ENCODE data around the gene AKR1B15. TPM values are rescaled to one million over a fixed set of nuclear protein-coding genes. Genes with fewer than 3 reads are reported as not detected.

Gene AKR1B15
- total RNA-seq, 1 experiment from 2014 or later, result not detected

- ChIA-PET RAD21 (ENCODE audit: low non-redundant PET in 1 of 2, low total read pairs in 2 of 2, uncharacterized antibody in 2 of 2, unreplicated experiment in 2 of 2) (no interaction called here), CTCF (no interaction called here), POLR2A (no interaction called here)
- Histone ChIP-seq H3K9me3 (ENCODE audit: control insufficient read depth in 1 of 2, insufficient read depth in 1 of 2, low read depth in 1 of 2, low read length in 2 of 2) (no peaks in the 10 kb centered on the region), H3K9ac (ENCODE audit: low read length) (no peak overlapping the region), H4K20me1 (ENCODE audit: insufficient read depth) (no peaks in the 10 kb centered on the region), H3K79me2 (ENCODE audit: insufficient read depth, low read length) (no peaks in the 10 kb centered on the region), H2AFZ (ENCODE audit: low read depth, low read length, poor library complexity, severe bottlenecking) (no peak overlapping the region), H3K9me2 (ENCODE audit: insufficient read depth) (no peaks in the 10 kb centered on the region), H3K27me3 (ENCODE audit: insufficient read depth, low read length) (peaks cover 11% of the 10 kb centered on the region; the same call in 1 of the 2 replicates), H3K4me3 (replicated peaks in 1 of 2; ENCODE audit: low read depth in 1 of 2, low read length in 2 of 2) (no peak overlapping the region), H3K27ac (ENCODE audit: low read depth, low read length) (no peak overlapping the region), H3K4me1 (ENCODE audit: control insufficient read depth in 1 of 2, insufficient read depth in 2 of 2, low read length in 2 of 2) (peaks cover 0 to 6% of the 10 kb centered on the region in 2 experiments; a peak in 1 of 4 replicates), H3K36me3 (ENCODE audit: control insufficient read depth in 1 of 2, insufficient read depth in 2 of 2, low read length in 2 of 2) (no peaks in the 10 kb centered on the region), H3K4me2 (ENCODE audit: low read length) (no peak overlapping the region)
- DNase-seq (ENCODE audit: low read depth, low spot score) (no peak), ATAC-seq (no peak)
- BruUV-seq (replicated peaks), result no TSS peak
- intact Hi-C loops (cut with micrococcal nuclease), result no loop called here
- no peak for TF ChIP-seq EZH2 (IDR thresholded peaks at IDR 0.05)
- TF ChIP-seq CBX3 (IDR thresholded peaks at IDR 0.05; ENCODE audit: low read depth), result no peak
- no peak for TF ChIP-seq REST (IDR thresholded peaks at IDR 0.05; ENCODE audit: low read depth)
- no peak for TF ChIP-seq SRF (IDR thresholded peaks at IDR 0.05; ENCODE audit: low read depth)
- TF ChIP-seq EGR1 (IDR thresholded peaks at IDR 0.05; ENCODE audit: low read depth), result no peak
- TF ChIP-seq POLR2AphosphoS5 (IDR thresholded peaks at IDR 0.05; ENCODE audit: low read depth, low read length), result no peak
- TF ChIP-seq, protein P1, sequence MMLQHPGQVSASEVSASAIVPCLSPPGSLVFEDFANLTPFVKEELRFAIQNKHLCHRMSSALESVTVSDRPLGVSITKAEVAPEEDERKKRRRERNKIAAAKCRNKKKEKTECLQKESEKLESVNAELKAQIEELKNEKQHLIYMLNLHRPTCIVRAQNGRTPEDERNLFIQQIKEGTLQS (IDR thresholded peaks at IDR 0.05), result no peak
- TF ChIP-seq, protein P2, sequence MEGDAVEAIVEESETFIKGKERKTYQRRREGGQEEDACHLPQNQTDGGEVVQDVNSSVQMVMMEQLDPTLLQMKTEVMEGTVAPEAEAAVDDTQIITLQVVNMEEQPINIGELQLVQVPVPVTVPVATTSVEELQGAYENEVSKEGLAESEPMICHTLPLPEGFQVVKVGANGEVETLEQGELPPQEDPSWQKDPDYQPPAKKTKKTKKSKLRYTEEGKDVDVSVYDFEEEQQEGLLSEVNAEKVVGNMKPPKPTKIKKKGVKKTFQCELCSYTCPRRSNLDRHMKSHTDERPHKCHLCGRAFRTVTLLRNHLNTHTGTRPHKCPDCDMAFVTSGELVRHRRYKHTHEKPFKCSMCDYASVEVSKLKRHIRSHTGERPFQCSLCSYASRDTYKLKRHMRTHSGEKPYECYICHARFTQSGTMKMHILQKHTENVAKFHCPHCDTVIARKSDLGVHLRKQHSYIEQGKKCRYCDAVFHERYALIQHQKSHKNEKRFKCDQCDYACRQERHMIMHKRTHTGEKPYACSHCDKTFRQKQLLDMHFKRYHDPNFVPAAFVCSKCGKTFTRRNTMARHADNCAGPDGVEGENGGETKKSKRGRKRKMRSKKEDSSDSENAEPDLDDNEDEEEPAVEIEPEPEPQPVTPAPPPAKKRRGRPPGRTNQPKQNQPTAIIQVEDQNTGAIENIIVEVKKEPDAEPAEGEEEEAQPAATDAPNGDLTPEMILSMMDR (IDR thresholded peaks at IDR 0.05 in 2 of 3, conservative IDR thresholded peaks at IDR 0.05 in 1 of 3; ENCODE audit: borderline replicate concordance in 1 of 3, insufficient read depth in 1 of 3, low read depth in 2 of 3, low read length in 2 of 3), result no peak
- TF ChIP-seq POLR2A (IDR thresholded peaks at IDR 0.05; ENCODE audit: borderline replicate concordance, extremely low read depth, insufficient read depth, insufficient read length), result no peak
- no peak for TF ChIP-seq CEBPB (IDR thresholded peaks at IDR 0.05; ENCODE audit: low read depth)
- TF ChIP-seq, protein P3, sequence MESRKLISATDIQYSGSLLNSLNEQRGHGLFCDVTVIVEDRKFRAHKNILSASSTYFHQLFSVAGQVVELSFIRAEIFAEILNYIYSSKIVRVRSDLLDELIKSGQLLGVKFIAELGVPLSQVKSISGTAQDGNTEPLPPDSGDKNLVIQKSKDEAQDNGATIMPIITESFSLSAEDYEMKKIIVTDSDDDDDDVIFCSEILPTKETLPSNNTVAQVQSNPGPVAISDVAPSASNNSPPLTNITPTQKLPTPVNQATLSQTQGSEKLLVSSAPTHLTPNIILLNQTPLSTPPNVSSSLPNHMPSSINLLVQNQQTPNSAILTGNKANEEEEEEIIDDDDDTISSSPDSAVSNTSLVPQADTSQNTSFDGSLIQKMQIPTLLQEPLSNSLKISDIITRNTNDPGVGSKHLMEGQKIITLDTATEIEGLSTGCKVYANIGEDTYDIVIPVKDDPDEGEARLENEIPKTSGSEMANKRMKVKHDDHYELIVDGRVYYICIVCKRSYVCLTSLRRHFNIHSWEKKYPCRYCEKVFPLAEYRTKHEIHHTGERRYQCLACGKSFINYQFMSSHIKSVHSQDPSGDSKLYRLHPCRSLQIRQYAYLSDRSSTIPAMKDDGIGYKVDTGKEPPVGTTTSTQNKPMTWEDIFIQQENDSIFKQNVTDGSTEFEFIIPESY (IDR thresholded peaks at IDR 0.05; ENCODE audit: extremely low read depth, insufficient replicate concordance, low read length), result no peak
- TF ChIP-seq ZNF274 (IDR thresholded peaks at IDR 0.05; ENCODE audit: low read depth, low read length), result no peak
Measured at GRCh38 chr7:134616611-134617010, 67.7 kb downstream of the AKR1B15 start.
